DMS153 treated with DMSO at 0.1 percent for 48 hours (cell line): ENCODE data around the gene RPS6KB1.
A peak's percentile ranks its signal among the peaks of the same experiment; 100 is the strongest.
"Not testable (repeated sequence)": the region's sequence is repeated elsewhere in the genome, so short reads cannot be mapped to it uniquely, and the experiment has no call there.

Source experiments
- DNase-seq: peaks from one replicate; lab custom pipeline; 2025; ENCODE audit not compliant: unreplicated experiment; lab: John Stamatoyannopoulos, UW

RPS6KB1 gene

DNA sequence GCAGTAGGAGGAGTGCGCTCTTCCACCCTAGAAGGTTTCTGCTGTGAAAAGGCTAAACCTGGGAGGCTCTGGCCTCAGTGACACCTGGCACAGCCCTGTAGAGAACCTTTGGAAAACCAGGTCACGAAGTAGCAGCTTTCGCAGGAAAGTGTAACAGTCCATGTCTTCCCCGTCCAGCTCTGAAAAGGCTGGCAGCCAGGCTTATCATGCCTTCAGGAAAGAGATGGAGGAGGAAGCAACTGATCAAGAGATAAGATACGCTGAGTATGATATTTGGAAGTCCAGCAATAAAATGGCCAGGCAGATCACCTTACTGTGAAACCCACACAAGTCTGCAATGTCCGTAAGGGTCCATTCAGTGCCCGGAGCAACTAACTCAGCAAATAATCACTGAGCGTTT lies 22.4 kb upstream of the RPS6KB1 start:
- no peak for DNase-seq

GRCh38 chr17:59872351-59872750 lies 20.6 kb upstream of the RPS6KB1 start:
- no peak for DNase-seq

DNA sequence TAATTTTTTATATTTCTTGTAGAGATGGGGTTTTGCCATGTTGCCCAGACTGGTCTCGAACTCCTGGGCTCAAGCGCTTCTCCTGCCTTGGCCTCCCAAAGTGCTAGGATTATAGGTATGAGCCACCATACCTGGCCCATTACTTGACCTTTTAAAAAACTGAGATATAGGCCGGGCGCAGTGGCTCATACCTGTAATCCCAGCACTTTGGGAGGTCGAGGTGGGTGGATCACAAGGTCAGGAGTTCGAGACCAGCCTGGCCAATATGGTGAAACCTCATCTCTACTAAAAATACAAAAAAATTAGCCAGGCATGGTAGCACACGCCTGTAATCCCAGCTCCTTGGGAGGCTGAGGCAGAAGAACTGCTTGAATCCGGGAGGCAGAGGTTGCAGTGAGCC lies 19.5 kb upstream of the RPS6KB1 start:
- not testable (repeated sequence) for DNase-seq

DNA sequence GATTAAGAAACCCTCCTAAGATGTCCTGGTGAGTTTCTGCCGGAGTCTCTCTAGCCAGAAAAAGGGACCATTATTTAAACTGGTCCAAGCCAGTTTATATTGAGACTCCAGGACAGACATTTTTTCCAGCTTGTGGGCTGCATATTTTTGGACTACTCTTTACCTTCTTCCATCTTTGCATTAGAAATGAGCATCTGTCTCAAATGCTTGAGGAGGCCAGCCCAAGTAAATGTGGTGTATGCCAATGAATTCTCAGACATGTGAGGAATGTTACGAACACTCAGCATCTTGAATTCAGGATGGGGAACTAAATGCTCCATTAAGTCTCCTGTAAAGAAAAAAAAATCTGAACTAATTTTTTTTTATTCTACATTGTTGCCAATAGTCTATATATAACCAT lies 18.5 kb upstream of the RPS6KB1 start:
- no peak for DNase-seq

DNA sequence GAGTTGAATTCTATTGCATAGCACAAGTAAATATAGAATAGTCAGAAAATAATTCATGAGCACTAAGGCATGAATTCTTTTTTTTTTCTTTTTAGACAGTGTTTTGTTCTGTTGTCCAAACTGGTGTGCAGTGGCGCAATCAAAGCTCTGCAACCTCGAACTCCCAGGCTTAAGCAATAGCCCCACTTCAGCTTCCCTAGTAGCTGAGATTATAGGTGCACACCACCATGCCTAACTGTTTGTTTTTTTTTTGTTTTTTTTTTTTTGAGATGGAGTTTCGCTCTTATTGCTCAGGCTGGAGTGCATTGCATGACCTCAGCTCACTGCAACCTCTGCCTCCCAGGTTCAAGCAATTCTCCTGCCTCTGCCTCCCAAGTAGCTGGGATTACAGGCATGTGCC lies 16.8 kb upstream of the RPS6KB1 start:
- no peak for DNase-seq

GRCh38 chr17:59877965-59878364 lies 15.0 kb upstream of the RPS6KB1 start:
- no peak for DNase-seq

DNA sequence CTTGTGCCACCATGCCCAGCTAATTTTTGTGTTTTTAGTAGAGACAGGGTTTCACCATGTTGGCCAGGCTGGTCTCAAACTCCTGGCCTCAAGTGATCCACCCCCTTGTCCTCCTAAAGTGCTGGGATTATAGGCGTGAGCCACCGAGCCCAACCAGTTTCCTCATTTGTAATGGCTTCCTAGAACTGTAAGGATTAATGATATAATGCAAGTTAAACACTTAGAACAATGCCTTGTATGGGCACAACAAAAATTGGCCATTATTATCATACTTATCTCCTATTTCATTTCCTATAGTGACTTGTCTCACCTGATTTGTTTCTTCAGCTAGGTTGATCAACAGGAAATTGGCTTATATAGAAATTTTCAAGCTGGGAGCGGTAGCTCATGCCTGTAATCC lies 14.3 kb upstream of the RPS6KB1 start:
- DNase-seq, result no peak

DNA sequence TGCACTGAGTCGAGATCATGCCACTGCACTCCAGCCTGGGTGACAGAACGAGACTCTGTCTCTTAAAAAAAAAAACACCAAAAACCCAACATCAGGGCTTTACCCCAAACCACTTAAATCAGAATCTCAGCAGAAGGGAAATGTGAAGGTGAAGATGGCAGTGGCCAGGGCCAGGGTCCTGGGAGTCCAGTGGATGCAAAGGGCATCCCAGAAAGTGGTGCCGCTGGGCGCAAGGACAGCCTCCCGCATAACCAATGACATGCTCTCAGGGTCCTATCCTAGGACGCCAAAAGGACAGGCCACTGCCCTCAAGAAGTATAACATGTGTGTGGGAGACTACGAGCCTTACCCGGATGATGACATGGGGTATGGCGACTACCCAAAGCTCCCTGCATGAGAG lies 8.1 kb upstream of the RPS6KB1 start:
- no peak for DNase-seq

GRCh38 chr17:59888145-59888750 lies 4.7 kb upstream of the RPS6KB1 start:
- no peak for DNase-seq

GRCh38 chr17:59890720-59891119 lies 2.2 kb upstream of the RPS6KB1 start:
- no peak for DNase-seq

DNA sequence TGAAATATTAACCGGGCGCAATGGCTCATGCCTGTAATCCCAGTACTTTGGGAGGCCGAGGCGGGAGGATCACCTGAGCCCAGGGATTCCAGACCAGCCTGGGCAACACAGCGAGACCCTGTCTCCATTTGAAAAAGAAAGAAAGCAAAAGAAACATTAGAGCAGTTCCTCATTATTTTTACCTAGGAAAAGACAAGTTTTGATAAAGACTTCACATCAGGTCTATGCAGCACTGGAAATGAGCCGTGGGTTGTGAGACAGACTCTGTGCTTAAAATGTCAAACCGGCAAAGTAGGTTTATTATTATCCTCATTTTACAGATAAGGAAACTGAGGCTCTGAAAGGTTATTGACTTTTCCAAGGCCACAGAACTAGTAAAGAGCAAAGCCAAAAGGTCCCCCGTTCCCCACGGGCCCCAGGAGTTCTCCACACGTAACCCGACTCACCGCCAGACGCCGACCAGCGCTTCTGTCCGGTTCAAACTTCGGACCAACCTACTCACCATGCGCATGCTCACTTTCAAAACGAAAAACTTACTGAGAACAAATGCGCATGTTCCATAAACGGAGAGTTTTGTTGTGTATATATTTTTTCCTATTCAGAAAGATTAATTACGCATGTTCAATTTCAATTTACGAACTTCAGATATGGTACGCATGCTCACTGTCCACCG lies 534 bp upstream of the RPS6KB1 start:
- DNase-seq, result no peak

DNA sequence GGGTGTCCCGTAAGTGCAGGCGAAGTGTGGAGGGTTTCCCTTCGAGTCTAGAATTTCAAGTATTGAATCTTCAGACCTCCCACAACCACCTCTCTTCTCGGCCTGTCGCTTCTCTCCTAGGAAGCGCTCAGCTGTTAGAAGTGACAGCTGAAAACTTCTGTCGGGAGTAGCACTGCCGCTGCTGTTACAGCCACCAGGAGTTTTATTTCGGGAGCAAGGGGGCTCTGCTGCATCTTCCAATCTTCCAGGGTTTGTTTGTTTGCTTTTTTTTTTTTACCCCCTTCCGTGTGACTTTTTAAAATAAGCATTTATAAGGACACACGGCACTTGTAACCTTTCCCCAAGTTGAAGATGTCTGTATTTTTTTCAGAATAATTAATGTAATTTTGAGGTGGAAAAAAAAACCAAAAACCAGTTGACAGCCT lies 767 bp downstream of the RPS6KB1 start:
- DNase-seq, result no peak

- no peak for DNase-seq
Measured at GRCh38 chr17:59897090-59897489, 4.2 kb downstream of the RPS6KB1 start.

GRCh38 chr17:59899099-59899498 lies 6.2 kb downstream of the RPS6KB1 start:
- DNase-seq, result no peak

GRCh38 chr17:59901604-59902003 lies 8.7 kb downstream of the RPS6KB1 start:
- no peak for DNase-seq

DNA sequence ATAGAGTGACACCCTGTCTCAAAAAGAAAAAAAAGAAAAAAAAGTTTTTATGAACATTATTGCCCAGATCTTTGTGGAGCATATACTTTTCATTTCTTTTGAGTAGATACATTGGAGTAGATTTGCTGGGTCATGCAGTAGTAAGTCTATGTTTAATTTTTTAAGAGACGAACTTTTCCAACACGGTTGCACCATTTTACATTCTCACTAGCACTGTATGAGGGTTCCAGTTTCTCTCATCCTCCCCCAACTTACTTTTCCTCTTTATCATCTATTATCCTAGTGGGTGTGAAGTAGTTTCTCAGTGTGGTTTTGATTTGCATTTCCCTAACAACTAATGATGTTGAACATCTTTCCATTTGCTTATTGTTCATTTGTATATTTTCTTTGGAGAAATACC lies 10.5 kb downstream of the RPS6KB1 start:
- no peak for DNase-seq

GRCh38 chr17:59907467-59907866 lies 14.5 kb downstream of the RPS6KB1 start:
- no peak for DNase-seq

- DNase-seq, result peak; percentile 46
Measured at GRCh38 chr17:59914274-59914854, 21.4 kb downstream of the RPS6KB1 start.

DNA sequence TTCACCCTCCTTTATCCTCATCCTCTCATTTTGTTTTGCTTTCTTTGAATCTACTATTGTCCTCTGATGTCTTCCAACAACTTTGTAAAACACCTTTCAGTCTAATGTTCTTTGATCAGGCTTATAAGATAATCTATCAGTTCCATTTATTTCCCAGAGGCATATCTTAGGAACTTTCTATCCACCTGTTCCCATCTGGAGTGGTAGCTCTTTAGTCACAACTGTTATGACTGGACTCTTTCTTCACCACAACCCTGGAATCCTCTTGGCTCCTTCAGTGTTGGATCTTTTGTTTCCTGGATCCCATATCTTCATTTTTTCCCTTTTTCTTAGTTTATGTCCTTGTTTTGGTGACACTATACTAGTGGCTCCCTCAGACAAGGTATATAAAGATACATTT lies 23.5 kb downstream of the RPS6KB1 start:
- no peak for DNase-seq

DNA sequence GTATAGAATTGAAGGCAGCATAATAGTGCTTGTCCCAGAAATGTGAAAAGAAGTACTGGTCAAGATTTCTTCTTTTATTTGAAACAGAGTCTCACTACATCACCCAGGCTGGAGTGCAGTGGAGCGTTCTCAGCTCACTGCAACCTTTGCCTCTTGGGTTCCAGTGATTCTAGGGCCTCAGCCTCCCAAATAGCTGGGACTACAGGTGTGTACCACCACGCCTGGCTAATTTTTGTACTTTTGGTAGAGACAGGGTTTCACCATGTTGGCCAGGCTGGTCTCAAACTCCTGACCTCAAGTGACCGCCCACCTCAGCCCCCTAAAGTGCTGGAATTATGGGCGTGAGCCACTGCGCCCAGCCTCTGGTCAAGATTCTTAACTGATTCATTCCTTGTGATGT lies 27.7 kb downstream of the RPS6KB1 start:
- not testable (repeated sequence) for DNase-seq

GRCh38 chr17:59930121-59930520 lies 37.2 kb downstream of the RPS6KB1 start:
- DNase-seq, result not testable (repeated sequence)

- not testable (repeated sequence) for DNase-seq
Measured at GRCh38 chr17:59930768-59931167, 37.8 kb downstream of the RPS6KB1 start.

DNA sequence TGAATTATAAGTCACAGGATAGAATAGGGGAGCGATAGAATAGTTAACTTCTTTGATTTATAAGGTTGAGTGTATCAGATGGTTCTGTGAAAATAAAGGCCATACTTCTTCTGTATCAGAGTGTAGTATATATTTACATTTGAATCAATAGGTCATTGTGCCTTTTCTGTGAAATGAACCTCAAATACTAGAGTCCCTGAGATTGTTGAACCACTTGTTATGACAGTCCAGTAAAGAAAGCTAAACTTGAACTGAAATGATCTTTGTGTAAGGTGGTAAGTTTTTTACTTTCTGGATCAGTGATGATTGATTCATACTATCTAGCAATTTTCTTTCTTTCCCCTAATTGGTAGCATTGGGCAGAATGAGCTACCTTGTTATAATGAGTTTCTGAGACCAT lies 40.4 kb downstream of the RPS6KB1 start:
- not testable (repeated sequence) for DNase-seq
